Effector memory CD4-positive, alpha-beta T cell (primary cell): ENCODE data around the gene PLEKHM3.

Experiments used
- DNase-seq, 3 donors: peaks; one replicate each; pipeline ENCODE4 v3.0.0-alpha.2; 2020
- H3K27ac ChIP-seq: 2 replicates; pipeline ENCODE4 v1.7.0; 2013; ENCODE audit warnings: mild to moderate bottlenecking, low read length, moderate library complexity; ENCODE audit not compliant: insufficient read depth, poor library complexity, severe bottlenecking
- H3K27me3 ChIP-seq: replicated peaks from 2 replicates; pipeline ENCODE4 v1.7.0; 2013; ENCODE audit warnings: mild to moderate bottlenecking, low read length; ENCODE audit not compliant: insufficient read depth, control insufficient read depth, poor library complexity, severe bottlenecking
- H3K36me3 ChIP-seq: 2 replicates; pipeline ENCODE4 v1.7.0; 2013; ENCODE audit warnings: mild to moderate bottlenecking, low read length, moderate library complexity; ENCODE audit not compliant: control insufficient read depth, insufficient read depth
- H3K4me1 ChIP-seq: 2 replicates; pipeline ENCODE4 v1.7.0; 2013; ENCODE audit warnings: low read length, mild to moderate bottlenecking; ENCODE audit not compliant: control insufficient read depth, insufficient read depth, poor library complexity, severe bottlenecking
- H3K4me3 ChIP-seq: 2 replicates; pipeline ENCODE4 v1.7.0; 2013; ENCODE audit warnings: low read length, low read depth, mild to moderate bottlenecking; ENCODE audit not compliant: insufficient read depth, poor library complexity, severe bottlenecking
- H3K9me3 ChIP-seq: 2 replicates; pipeline ENCODE4 v1.7.0; 2013; ENCODE audit warnings: mild to moderate bottlenecking, low read length, moderate library complexity; ENCODE audit not compliant: control insufficient read depth

Gene PLEKHM3

DNA sequence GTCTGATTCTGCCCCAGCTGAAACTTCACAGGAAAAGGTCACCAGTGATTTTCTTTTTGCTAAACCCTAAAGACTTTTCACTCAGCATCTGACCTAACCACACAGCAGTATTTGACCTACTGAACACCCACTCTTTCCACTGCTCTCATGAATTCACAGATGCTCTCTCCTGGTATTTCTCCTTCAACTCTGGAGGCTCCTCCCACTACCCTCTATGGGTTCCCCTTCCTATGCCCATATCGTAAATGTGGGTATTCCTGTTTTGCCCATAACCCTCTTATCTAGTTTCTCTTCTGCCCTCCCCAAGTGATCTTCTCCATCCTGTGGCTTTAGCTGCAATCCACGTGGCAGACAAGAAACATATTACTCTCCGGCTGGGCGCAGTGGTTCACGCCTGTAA is 7.6 kb downstream of the PLEKHM3 start:
- Histone ChIP-seq H3K4me3 (no peak overlapping the region), H3K27me3 (no peaks in the 10 kb centered on the region), H3K27ac (no peak overlapping the region), H3K9me3 (no peaks in the 10 kb centered on the region), H3K4me1 (no peaks in the 10 kb centered on the region), H3K36me3 (no peaks in the 10 kb centered on the region)
- no peak for DNase-seq

- Histone ChIP-seq H3K36me3 (no peaks in the 10 kb centered on the region), H3K4me1 (no peaks in the 10 kb centered on the region), H3K4me3 (no peak overlapping the region), H3K9me3 (no peaks in the 10 kb centered on the region), H3K27ac (no peak overlapping the region), H3K27me3 (no peaks in the 10 kb centered on the region)
- DNase-seq: no peak
These were observed 9.9 kb downstream of the PLEKHM3 start for GRCh38 chr2:208015475-208015874.

DNA sequence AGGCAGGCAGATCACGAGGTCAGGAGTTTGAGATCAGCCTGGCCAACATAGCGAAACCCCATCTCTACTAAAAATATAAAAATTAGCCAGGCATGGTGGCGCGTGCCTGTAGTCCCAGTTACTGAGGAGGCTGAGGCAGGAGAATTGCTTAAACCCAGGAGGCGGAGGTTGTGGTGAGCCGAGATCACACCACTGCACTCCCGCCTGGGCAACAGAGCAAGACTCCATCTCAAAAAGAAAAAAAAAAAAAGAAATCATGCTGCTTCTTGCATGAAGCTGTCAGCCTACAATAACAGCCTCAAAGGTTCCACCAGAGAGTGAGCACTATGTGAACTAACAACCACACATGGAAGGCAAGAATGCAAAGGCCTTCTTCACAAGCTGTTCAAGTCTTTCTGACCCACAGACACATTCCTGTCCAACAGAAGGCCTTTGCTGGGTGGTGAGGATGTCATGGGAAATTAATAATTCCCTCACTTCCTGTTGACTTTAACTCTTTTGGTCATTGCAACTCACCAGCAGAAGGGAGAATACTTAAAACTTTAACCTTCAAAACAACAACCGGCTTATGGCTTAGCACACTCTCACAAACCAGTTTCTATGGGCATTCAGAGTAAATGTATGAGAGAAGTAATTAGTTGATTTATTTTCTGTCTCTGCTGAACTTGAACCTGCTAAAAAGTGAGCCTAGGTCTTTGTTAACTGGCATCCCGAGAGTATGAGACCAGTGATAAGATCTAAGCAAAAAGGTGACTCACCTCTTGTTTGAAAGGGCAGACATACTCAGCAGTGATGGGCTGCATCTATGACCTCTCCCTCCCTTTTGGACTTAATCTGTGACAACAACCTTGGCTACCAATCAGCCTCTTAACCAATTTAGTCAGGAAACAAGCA is 11.8 kb downstream of the PLEKHM3 start:
- no peaks in the 10 kb centered on the region for H3K4me1 ChIP-seq
- H3K27me3 ChIP-seq: no peaks in the 10 kb centered on the region
- no peaks in the 10 kb centered on the region for H3K9me3 ChIP-seq
- no peak overlapping the region for H3K27ac ChIP-seq
- H3K36me3 ChIP-seq: no peaks in the 10 kb centered on the region
- no peak overlapping the region for H3K4me3 ChIP-seq
- no peak for DNase-seq

DNA sequence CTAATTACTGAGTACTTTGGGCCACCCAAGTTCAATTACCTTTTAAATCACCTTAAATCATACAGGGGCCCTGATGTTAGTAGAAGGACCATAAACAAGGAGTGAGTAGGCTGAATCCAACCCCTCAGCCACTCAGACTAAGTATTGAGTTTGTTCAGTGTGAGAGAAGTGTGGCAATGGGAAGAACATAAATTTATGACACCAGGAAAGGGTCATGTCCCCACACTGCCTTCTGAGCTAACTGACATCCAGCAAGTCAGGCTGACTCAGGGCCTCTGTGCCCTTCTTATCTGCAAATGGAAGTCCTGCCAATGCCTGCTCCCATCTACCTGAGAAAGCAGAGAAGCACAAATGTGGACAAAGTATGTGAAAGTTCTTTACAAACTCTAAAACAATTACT is 12.9 kb downstream of the PLEKHM3 start:
- Histone ChIP-seq H3K27ac (no peak overlapping the region), H3K9me3 (no peaks in the 10 kb centered on the region), H3K36me3 (no peaks in the 10 kb centered on the region), H3K4me1 (no peaks in the 10 kb centered on the region), H3K27me3 (no peaks in the 10 kb centered on the region), H3K4me3 (no peak overlapping the region)
- no peak for DNase-seq

DNA sequence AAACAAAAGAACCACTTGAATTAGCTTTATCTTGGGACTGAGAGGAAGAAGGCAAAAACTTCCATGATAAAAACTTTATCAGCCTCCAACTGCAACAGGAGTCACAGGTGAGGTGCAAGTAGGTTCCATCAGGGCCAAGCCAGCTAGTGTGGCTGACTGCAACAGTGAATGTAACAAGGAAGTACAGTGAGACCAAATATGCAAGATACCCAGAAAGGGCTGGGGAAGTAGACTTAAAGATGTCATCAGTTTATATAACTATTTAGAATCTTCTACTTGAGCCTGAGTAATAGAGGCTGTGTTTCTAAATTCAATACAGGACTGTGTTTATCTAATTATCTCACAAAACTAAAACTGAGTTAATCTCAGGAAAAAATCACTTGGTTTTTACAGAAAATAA is 14.8 kb downstream of the PLEKHM3 start:
- Histone ChIP-seq H3K9me3 (no peaks in the 10 kb centered on the region), H3K4me3 (no peak overlapping the region), H3K27me3 (no peaks in the 10 kb centered on the region), H3K27ac (no peak overlapping the region), H3K36me3 (no peaks in the 10 kb centered on the region), H3K4me1 (no peaks in the 10 kb centered on the region)
- DNase-seq: no peak

- Histone ChIP-seq H3K27ac (no peak overlapping the region), H3K27me3 (no peaks in the 10 kb centered on the region), H3K36me3 (no peaks in the 10 kb centered on the region), H3K4me1 (no peaks in the 10 kb centered on the region), H3K4me3 (no peak overlapping the region), H3K9me3 (no peaks in the 10 kb centered on the region)
- DNase-seq: no peak
These were observed 18.5 kb downstream of the PLEKHM3 start for GRCh38 chr2:208006833-208007232.

GRCh38 chr2:208006337-208006736 is 19.0 kb downstream of the PLEKHM3 start:
- peaks cover 5% of the 10 kb centered on the region for H3K36me3 ChIP-seq
- no peaks in the 10 kb centered on the region for H3K9me3 ChIP-seq
- no peak overlapping the region for H3K4me3 ChIP-seq
- no peak overlapping the region for H3K27ac ChIP-seq
- no peak for DNase-seq
- no peaks in the 10 kb centered on the region for H3K27me3 ChIP-seq
- no peaks in the 10 kb centered on the region for H3K4me1 ChIP-seq

GRCh38 chr2:208001924-208002323 is 23.4 kb downstream of the PLEKHM3 start:
- H3K4me1 ChIP-seq: no peaks in the 10 kb centered on the region
- no peak overlapping the region for H3K4me3 ChIP-seq
- peaks cover 17% of the 10 kb centered on the region for H3K36me3 ChIP-seq
- H3K27ac ChIP-seq: no peak overlapping the region
- no peaks in the 10 kb centered on the region for H3K27me3 ChIP-seq
- DNase-seq: no peak
- H3K9me3 ChIP-seq: no peaks in the 10 kb centered on the region

DNA sequence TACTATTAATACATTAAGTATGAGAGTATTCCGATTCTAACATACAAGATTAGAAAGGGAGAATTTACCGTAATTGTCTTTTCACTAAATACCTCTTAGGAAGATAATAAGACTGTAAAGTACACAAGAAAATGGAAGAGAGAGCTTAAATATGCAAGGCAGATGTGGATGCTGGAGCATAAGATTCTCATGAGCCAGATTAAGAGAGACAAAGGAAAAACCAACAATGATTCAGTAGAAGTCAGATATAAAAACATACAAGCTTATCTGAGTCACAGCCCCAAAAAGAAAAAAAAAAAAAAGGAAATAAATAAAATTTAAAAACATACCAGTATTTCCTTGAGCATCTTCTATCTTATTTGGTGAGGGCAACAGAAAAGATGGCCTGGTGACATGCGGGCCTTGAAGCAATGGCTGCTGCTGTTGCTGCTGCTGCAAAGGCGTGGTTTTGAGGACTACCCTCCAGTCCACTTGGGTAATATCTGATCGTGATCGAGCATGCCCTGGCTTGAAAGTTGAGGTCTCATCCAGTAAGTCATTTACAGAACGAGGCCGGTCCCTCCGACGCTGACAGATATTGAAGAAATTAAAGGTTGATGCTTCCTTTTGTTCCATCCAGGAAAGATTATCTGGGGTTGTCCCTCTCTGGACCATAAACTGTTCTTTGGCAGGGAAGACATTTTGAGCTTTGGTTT is 24.5 kb downstream of the PLEKHM3 start:
- no peak for DNase-seq
- Histone ChIP-seq H3K4me3 (no peak overlapping the region), H3K4me1 (no peaks in the 10 kb centered on the region), H3K27ac (no peak overlapping the region), H3K9me3 (no peaks in the 10 kb centered on the region), H3K27me3 (no peaks in the 10 kb centered on the region), H3K36me3 (peaks cover 17% of the 10 kb centered on the region)

GRCh38 chr2:207996848-207997247 is 28.5 kb downstream of the PLEKHM3 start:
- Histone ChIP-seq H3K27ac (no peak overlapping the region), H3K36me3 (peaks cover 17% of the 10 kb centered on the region)
- DNase-seq: no peak

More at GRCh38 chr2:207996848-207997247, 28.5 kb downstream of the PLEKHM3 start:
- H3K27me3 ChIP-seq: no peaks in the 10 kb centered on the region
- no peak overlapping the region for H3K4me3 ChIP-seq
- no peaks in the 10 kb centered on the region for H3K9me3 ChIP-seq
- no peaks in the 10 kb centered on the region for H3K4me1 ChIP-seq
